ENCODE data around the gene GPI.

Gene GPI

DNA sequence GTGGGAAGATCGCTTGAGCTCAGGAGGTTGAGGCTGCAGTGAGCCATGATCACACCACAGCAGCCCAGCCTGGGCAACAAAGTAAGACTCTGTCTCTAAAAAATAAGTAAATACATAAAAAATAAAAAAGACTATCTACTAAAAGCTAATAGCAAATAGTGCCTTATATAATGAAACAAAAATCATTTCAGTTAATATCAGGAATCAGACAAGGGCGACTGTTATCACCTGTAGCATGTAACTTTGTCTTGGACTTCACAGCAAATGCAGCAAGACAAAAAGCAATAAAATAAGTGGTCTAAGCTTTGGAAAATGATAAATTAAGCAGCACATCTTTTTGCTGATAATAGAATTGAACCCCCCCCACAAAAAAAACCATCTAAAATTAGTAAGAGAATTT is 21.2 kb upstream of the GPI start:
- TF ChIP-seq ESRRG (CRISPR knock-in tag; IDR thresholded peaks at IDR 0.05) (no peak), BACH2 (CRISPR knock-in tag; IDR thresholded peaks at IDR 0.05; ENCODE audit: borderline replicate concordance) (no peak), TOX (CRISPR knock-in tag; IDR thresholded peaks at IDR 0.05; ENCODE audit: borderline replicate concordance) (no peak), SNAI2 (CRISPR knock-in tag; IDR thresholded peaks at IDR 0.05) (no peak)
- TF ChIP-seq, protein P1, sequence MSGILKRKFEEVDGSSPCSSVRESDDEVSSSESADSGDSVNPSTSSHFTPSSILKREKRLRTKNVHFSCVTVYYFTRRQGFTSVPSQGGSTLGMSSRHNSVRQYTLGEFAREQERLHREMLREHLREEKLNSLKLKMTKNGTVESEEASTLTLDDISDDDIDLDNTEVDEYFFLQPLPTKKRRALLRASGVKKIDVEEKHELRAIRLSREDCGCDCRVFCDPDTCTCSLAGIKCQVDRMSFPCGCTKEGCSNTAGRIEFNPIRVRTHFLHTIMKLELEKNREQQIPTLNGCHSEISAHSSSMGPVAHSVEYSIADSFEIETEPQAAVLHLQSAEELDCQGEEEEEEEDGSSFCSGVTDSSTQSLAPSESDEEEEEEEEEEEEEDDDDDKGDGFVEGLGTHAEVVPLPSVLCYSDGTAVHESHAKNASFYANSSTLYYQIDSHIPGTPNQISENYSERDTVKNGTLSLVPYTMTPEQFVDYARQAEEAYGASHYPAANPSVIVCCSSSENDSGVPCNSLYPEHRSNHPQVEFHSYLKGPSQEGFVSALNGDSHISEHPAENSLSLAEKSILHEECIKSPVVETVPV (CRISPR knock-in tag; IDR thresholded peaks at IDR 0.05) = no peak
- no peak for ATAC-seq

DNA sequence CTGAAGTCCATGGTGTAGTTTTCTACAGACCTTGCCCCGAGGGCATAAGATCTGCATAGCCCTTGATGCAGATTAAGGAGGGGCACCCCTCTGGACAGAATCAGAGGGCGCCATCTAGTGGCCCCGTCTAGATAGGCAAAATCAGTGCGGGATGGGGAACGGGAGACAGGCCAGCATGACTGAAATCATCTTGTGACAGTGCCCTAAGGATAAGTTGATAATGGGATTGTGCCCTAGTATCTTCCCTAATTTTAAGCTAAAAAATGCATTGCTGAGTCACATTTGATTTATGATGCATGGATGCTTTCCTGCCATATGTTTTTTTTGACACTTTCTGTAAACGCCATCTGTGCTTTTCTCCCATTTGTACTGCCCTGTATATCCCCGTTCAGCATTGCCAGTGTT is 19.0 kb upstream of the GPI start:
- TF ChIP-seq ZNF70 (CRISPR knock-in tag; IDR thresholded peaks at IDR 0.05) = no peak
- no peak for TF ChIP-seq ARNTL (CRISPR knock-in tag; IDR thresholded peaks at IDR 0.05; ENCODE audit: borderline replicate concordance, low read depth)
- TF ChIP-seq, protein P2, sequence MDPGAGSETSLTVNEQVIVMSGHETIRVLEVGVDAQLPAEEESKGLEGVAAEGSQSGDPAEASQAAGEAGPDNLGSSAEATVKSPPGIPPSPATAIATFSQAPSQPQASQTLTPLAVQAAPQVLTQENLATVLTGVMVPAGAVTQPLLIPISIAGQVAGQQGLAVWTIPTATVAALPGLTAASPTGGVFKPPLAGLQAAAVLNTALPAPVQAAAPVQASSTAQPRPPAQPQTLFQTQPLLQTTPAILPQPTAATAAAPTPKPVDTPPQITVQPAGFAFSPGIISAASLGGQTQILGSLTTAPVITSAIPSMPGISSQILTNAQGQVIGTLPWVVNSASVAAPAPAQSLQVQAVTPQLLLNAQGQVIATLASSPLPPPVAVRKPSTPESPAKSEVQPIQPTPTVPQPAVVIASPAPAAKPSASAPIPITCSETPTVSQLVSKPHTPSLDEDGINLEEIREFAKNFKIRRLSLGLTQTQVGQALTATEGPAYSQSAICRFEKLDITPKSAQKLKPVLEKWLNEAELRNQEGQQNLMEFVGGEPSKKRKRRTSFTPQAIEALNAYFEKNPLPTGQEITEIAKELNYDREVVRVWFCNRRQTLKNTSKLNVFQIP (CRISPR knock-in tag; IDR thresholded peaks at IDR 0.05; ENCODE audit: borderline replicate concordance, low read depth) = no peak
- TF ChIP-seq BACH2 (CRISPR knock-in tag; IDR thresholded peaks at IDR 0.05; ENCODE audit: borderline replicate concordance) = no peak
- TF ChIP-seq SNAI2 (CRISPR knock-in tag; IDR thresholded peaks at IDR 0.05) = no peak
- no peak for TF ChIP-seq GLIS3 (CRISPR knock-in tag; IDR thresholded peaks at IDR 0.05)
- TF ChIP-seq, protein P3, sequence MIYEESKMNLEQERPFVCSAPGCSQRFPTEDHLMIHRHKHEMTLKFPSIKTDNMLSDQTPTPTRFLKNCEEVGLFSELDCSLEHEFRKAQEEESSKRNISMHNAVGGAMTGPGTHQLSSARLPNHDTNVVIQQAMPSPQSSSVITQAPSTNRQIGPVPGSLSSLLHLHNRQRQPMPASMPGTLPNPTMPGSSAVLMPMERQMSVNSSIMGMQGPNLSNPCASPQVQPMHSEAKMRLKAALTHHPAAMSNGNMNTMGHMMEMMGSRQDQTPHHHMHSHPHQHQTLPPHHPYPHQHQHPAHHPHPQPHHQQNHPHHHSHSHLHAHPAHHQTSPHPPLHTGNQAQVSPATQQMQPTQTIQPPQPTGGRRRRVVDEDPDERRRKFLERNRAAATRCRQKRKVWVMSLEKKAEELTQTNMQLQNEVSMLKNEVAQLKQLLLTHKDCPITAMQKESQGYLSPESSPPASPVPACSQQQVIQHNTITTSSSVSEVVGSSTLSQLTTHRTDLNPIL (CRISPR knock-in tag; IDR thresholded peaks at IDR 0.05; ENCODE audit: low read depth) = no peak
- TF ChIP-seq, protein P1 (CRISPR knock-in tag; IDR thresholded peaks at IDR 0.05) = no peak
- TF ChIP-seq ZNF8 (CRISPR knock-in tag; IDR thresholded peaks at IDR 0.05) = no peak
- no peak for TF ChIP-seq ZFP3 (CRISPR knock-in tag; IDR thresholded peaks at IDR 0.05)
- TF ChIP-seq TOX (CRISPR knock-in tag; IDR thresholded peaks at IDR 0.05; ENCODE audit: borderline replicate concordance) = no peak
- peak; percentile 92 for ATAC-seq

DNA sequence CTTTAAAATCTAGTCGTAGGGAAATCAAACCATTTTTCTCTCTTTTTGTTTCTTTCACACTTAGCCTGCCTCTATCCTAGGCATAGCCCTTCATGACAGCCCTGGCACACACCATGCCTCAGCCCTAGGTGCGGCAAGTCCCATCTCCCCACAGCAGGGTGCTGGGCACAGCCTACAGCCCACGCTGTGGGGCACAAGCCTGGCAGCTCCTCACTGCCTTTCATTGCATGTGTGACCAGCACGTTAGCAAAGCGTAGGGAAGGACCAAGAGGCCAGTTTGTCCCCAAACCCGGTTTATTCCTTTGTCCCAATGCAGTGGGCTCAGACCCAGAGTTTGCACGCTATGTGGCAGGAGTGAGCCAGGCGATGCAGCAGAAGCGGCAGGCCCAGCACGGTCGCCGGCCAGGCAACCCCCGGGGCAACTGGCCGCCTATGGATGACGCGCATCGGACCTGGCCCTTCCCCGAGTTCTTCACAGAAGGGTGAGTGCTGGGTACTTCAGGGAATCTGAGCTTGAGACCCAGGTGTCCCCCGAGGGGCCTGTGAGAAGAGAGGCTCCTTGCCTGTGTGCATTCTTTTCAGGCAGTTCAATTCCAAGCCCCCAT is 17.3 kb upstream of the GPI start:
- ATAC-seq = no peak
- no peak for TF ChIP-seq ZNF8 (CRISPR knock-in tag; IDR thresholded peaks at IDR 0.05)
- no peak for TF ChIP-seq ZC3H10 (CRISPR knock-in tag; IDR thresholded peaks at IDR 0.05)
- TF ChIP-seq SNAI2 (CRISPR knock-in tag; IDR thresholded peaks at IDR 0.05) = no peak
- no peak for TF ChIP-seq PPARA (CRISPR knock-in tag; IDR thresholded peaks at IDR 0.05; ENCODE audit: borderline replicate concordance)
- TF ChIP-seq OSR1 (CRISPR knock-in tag; IDR thresholded peaks at IDR 0.05) = no peak
- no peak for TF ChIP-seq BACH2 (CRISPR knock-in tag; IDR thresholded peaks at IDR 0.05; ENCODE audit: borderline replicate concordance)
- TF ChIP-seq, protein P3 (CRISPR knock-in tag; IDR thresholded peaks at IDR 0.05; ENCODE audit: low read depth) = no peak
- no peak for TF ChIP-seq ZFP3 (CRISPR knock-in tag; IDR thresholded peaks at IDR 0.05)
- TF ChIP-seq, protein P2 (CRISPR knock-in tag; IDR thresholded peaks at IDR 0.05; ENCODE audit: borderline replicate concordance, low read depth) = no peak
- TF ChIP-seq ESRRG (CRISPR knock-in tag; IDR thresholded peaks at IDR 0.05) = no peak
- TF ChIP-seq ZNF565 (CRISPR knock-in tag; conservative IDR thresholded peaks at IDR 0.05; ENCODE audit: low read depth) = no peak
- no peak for TF ChIP-seq CSDC2 (CRISPR knock-in tag; IDR thresholded peaks at IDR 0.05)

Data from SK-N-SH treated with all-trans-retinoic acid at 6 μM for 48 hours (cell line).